Type B pancreatic cell (in vitro differentiated cells): ENCODE measurements around the gene SUPT3H. TPM values are rescaled to one million over a fixed set of nuclear protein-coding genes. Genes with fewer than 3 reads are reported as not detected.

Experiments
- DNase-seq: peaks from one replicate; pipeline ENCODE4 v3.0.0; 2021; ENCODE audit warnings: mixed read lengths; ENCODE audit not compliant: unreplicated experiment; ENCODE audit errors: extremely low spot score
- H3K27ac Mint-ChIP-seq: 2 replicates; pipeline ENCODE4 v1.8.0; 2021; ENCODE audit warnings: mild to moderate bottlenecking, mixed read lengths
- H3K27me3 Mint-ChIP-seq: 2 replicates; pipeline ENCODE4 v1.8.0; 2021; ENCODE audit warnings: mixed read lengths
- H3K36me3 Mint-ChIP-seq: 2 replicates; pipeline ENCODE4 v1.8.0; 2021; ENCODE audit warnings: mixed read lengths
- H3K4me1 Mint-ChIP-seq: one replicate; pipeline ENCODE4 v1.8.0; 2021; ENCODE audit warnings: mixed read lengths; ENCODE audit not compliant: unreplicated experiment
- H3K4me3 Mint-ChIP-seq: 2 replicates; pipeline ENCODE4 v1.8.0; 2021; ENCODE audit warnings: mild to moderate bottlenecking, mixed read lengths
- H3K9me3 Mint-ChIP-seq: 2 replicates; pipeline ENCODE4 v1.8.0; 2021; ENCODE audit warnings: mixed read lengths
- CTCF ChIP-seq: fragments of 200-600 bp; sonication (generic); conservative IDR thresholded peaks from 2 replicates; pipeline ENCODE4 v1.5.0; 2021; ENCODE audit warnings: antibody characterized with exemption, mild to moderate bottlenecking
- total RNA-seq: library from RNA; stranded (reverse); gene quantifications from 2 replicates; pipeline ENCODE4 v1.2.1, GENCODE V29; 2021; ENCODE audit warnings: low replicate concordance

Gene SUPT3H
- total RNA-seq, 1 donor from 2014 or later: 18.4 TPM

GRCh38 chr6:44843734-44844133 is 534.0 kb downstream of the SUPT3H start:
- no peak for DNase-seq
- no peak overlapping the region for H3K4me3 Mint-ChIP-seq
- peaks cover 3% of the 10 kb centered on the region for H3K9me3 Mint-ChIP-seq
- no peak for TF ChIP-seq CTCF
- no peaks in the 10 kb centered on the region for H3K4me1 Mint-ChIP-seq
- no peak overlapping the region for H3K27ac Mint-ChIP-seq
- H3K27me3 Mint-ChIP-seq: no peaks in the 10 kb centered on the region
- H3K36me3 Mint-ChIP-seq: no peaks in the 10 kb centered on the region

GRCh38 chr6:44842616-44843015 is 535.1 kb downstream of the SUPT3H start:
- Mint-ChIP-seq H3K36me3 (no peaks in the 10 kb centered on the region), H3K27me3 (no peaks in the 10 kb centered on the region), H3K27ac (no peak overlapping the region), H3K9me3 (peaks cover 3% of the 10 kb centered on the region), H3K4me1 (no peaks in the 10 kb centered on the region), H3K4me3 (no peak overlapping the region)
- no peak for DNase-seq
- no peak for TF ChIP-seq CTCF

- no peaks in the 10 kb centered on the region for H3K4me1 Mint-ChIP-seq
- no peak overlapping the region for H3K27ac Mint-ChIP-seq
Measured at GRCh38 chr6:44841829-44842228, 535.9 kb downstream of the SUPT3H start.

GRCh38 chr6:44837741-44838140 is 540.0 kb downstream of the SUPT3H start:
- Mint-ChIP-seq H3K27ac (no peak overlapping the region), H3K27me3 (no peaks in the 10 kb centered on the region), H3K9me3 (no peaks in the 10 kb centered on the region), H3K4me1 (no peaks in the 10 kb centered on the region), H3K36me3 (no peaks in the 10 kb centered on the region), H3K4me3 (no peak overlapping the region)
- DNase-seq: no peak
- TF ChIP-seq CTCF: no peak

More at GRCh38 chr6:44841829-44842228, 535.9 kb downstream of the SUPT3H start:
- H3K27me3 Mint-ChIP-seq: no peaks in the 10 kb centered on the region
- no peak for TF ChIP-seq CTCF
- H3K9me3 Mint-ChIP-seq: no peaks in the 10 kb centered on the region
- no peak overlapping the region for H3K4me3 Mint-ChIP-seq
- H3K36me3 Mint-ChIP-seq: no peaks in the 10 kb centered on the region
- no peak for DNase-seq

- Mint-ChIP-seq H3K4me3 (no peak overlapping the region), H3K36me3 (no peaks in the 10 kb centered on the region), H3K27ac (no peak overlapping the region), H3K9me3 (no peaks in the 10 kb centered on the region), H3K27me3 (no peaks in the 10 kb centered on the region), H3K4me1 (no peaks in the 10 kb centered on the region)
- no peak for TF ChIP-seq CTCF
- no peak for DNase-seq
Measured at GRCh38 chr6:44837255-44837654, 540.5 kb downstream of the SUPT3H start.

GRCh38 chr6:44833248-44833647 is 544.5 kb downstream of the SUPT3H start:
- H3K9me3 Mint-ChIP-seq: no peaks in the 10 kb centered on the region
- H3K27ac Mint-ChIP-seq: no peak overlapping the region
- DNase-seq: no peak
- H3K27me3 Mint-ChIP-seq: no peaks in the 10 kb centered on the region
- no peak for TF ChIP-seq CTCF
- peaks cover 12% of the 10 kb centered on the region for H3K4me1 Mint-ChIP-seq
- no peak overlapping the region for H3K4me3 Mint-ChIP-seq
- no peaks in the 10 kb centered on the region for H3K36me3 Mint-ChIP-seq
